GM18499 (cell line): Measurements from ENCODE around the gene DBF4B.

Experiments used
- ATAC-seq: cut with Tn5 transposase; IDR thresholded peaks from one replicate; pipeline ENCODE4 v1.9.1; 2021; ENCODE audit warnings: moderate number of reproducible peaks; ENCODE audit not compliant: insufficient read depth, unreplicated experiment

The DBF4B gene

DNA sequence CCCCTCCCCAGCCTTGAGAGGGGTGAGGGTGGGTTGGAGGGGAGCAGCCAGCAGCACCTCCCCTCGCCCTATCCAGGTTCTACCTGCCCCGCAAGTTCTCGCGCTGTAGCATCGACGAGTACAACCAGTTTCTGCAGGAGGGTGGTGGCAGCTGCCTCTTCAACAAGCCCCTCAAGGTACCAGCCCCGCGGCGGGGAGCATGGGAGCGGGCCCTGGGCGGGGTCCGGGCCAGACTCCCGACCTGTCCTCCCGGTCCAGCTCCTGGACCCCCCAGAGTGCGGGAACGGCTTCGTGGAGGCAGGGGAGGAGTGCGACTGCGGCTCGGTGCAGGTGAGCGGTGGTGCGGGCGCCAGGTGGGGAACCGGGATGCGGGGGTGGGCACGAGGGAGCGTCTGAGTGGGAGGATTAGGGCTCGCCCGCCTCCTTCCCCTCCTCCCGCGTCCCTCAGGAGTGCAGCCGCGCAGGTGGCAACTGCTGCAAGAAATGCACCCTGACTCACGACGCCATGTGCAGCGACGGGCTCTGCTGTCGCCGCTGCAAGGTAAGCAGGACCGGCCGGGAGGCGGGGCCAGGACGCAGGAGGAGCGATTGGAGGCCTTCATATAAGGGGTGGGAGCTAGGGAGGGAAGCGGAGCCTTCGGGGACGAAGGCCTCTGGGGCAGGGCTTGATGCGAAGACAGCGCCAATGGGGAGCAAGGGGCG is 66.8 kb downstream of the DBF4B start:
- no peak for ATAC-seq

- no peak for ATAC-seq
Observed at GRCh38 chr17:44775838-44776621, 67.6 kb downstream of the DBF4B start.

GRCh38 chr17:44776628-44777393 is 68.3 kb downstream of the DBF4B start:
- no peak for ATAC-seq

- no peak for ATAC-seq
Observed at GRCh38 chr17:44777394-44778348, 69.2 kb downstream of the DBF4B start.

DNA sequence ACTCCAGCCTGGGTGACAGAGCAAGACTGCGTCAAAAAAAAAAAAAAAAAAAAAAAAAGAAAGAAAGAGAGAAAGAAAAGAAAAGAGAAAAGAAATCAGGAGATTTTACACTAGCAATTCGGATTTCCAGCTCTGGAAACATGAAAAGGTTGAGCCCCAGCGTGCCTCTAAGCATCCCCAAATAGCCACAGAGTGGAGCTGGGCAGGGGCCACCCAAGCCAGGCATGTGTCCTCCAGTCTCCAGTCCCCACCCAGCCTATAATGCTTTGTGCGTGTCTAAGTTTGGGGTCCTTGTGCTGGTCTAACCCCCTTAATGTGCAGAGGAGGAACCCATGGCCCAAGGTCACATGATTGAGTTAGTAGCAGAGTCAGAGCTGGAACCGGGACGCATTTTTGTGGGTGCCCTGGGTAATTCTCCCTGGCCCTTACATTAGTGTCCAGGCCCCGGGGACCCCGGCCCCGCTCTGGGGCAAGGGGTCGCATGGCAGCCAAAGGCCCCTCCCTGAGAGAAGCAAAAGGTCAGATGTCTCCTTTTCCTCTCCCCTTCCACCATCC is 70.3 kb downstream of the DBF4B start:
- ATAC-seq: no peak

- no peak for ATAC-seq
Observed at GRCh38 chr17:44779211-44780025, 71.0 kb downstream of the DBF4B start.

- ATAC-seq: no peak
Observed at GRCh38 chr17:44780161-44780560, 71.7 kb downstream of the DBF4B start.

DNA sequence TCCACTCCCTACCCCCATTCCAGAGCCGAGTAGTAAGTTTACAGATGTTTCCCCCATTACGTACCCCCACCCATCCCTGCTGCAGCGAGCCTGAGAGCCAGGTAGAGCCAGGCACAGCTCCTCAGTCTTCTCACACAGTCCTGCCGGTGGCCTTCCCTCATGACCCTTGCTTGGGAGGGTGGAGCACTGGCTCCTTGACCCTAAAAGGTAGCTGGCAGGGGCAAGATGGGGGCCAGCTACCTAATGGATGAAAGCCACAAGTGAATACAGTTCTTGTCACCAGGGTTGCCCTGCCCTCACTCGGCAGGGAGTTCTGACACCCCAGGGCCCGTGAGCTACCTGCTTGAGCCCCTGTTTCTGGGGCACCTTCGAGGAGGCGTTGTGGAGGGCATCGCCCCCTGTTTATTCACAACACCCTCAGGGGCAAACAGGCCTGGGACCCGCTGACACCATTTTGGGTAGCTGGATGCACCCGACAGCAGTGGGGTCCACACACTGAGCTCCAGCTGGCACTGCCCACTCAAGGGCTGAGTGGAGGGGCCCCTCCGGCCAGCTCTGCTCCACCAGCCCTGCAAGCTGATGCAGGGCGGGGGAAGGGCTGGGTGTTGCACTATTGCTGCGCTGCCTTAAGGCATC is 72.5 kb downstream of the DBF4B start:
- no peak for ATAC-seq

DNA sequence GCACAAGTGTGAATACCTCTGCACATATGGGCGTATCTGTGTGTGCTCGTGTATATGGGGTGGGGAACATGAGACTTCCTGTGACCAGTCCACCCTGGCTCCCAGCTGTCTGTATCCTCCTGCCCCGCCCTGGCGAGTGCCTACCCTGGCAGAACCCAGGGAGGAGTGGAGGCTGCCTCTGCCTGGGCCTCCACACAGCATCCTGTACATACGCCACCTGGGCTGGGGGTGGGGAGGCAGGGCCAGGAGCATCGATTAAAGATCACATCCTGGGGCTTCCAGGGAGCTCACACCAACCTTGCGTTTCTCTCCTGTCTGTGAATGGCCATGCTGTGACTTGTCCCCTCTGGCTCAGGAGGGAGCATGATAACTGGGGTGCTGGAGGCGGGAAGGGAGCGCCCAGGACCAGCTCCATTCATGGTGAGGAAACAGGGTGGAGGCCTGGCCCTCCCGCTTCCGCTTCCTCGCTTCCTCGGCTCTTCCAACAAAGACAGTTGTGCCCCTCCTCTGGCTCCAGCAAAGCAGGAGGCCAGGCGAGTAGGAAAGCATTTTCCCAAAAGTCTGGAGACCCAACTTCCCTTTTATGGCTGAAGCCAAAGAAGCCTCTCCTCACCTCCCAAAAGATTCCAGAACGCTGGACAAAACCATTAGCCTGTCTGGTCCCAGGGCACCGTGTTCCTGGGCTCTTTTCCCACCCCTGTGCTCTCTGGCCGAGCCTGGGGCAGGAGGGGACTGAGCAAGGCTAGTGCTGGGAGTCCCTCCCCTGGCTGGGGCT is 73.3 kb downstream of the DBF4B start:
- no peak for ATAC-seq

DNA sequence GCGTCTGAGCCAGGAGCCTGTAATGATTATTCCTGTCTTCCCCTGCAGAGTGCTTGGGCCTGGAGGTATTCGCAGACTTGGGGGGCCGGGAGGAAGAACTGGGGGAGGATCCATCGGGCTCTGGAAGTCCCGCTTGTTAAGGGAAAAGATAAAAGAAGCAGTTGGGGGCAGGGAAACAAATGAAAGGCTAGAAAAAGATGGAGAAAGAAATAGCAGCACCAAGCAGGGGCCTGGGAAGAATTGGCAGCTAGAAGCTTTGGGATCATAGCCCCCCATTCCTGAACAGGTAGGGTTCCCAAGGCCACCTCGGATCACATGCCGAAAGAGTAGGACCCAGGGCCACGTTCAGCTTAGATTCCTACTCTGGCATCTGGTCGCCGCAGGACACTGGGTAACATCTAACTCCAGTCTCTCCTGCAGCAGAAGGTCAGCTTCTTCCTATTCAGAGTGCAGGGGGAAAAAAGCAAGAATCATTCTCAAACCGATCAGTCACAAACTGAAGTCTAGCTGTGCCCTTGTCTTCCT is 73.9 kb downstream of the DBF4B start:
- no peak for ATAC-seq

DNA sequence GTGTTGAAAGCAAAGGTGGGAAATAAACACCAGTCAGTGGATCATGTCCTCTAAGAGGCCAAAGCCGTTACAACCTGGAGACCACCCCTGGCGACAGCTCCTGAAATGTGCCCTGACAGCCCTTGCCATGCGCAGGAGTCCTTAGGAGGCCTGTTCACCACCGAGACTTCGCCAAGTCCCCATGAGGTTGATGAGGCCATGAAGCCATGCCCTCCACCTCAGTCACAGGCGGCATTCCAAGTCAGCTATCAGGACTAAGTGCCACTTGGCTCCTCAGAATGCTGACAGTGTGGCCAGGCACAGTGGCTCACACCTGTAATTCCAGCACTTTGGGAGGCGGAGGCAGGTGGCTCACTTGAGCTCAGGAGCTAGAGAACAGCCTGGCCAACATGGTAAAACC is 77.5 kb downstream of the DBF4B start:
- ATAC-seq: no peak

GRCh38 chr17:44786551-44787081 is 78.2 kb downstream of the DBF4B start:
- no peak for ATAC-seq

- ATAC-seq: no peak
Observed at GRCh38 chr17:44787271-44787940, 78.9 kb downstream of the DBF4B start.

- no peak for ATAC-seq
Observed at GRCh38 chr17:44788139-44788538, 79.7 kb downstream of the DBF4B start.

DNA sequence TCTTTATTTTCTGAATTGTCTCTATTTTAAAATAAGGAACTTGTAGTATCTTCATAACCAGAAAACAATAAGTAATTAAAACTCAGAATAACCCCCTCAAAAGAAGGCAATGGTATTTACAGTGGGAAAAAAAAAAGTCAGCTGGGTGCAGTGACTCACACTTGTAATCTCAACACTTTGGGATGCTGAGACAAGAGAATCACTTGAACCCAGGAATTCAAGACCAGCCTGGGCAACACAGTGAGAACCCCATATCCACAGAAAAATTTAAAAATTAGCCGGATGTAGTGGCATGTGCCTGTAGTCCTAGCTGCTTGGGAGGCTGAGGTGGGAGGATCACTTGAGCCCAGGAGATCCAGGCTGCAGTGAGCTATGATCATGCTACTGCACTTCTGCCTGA is 83.8 kb downstream of the DBF4B start:
- ATAC-seq: no peak
